ENCODE data around the gene GGA1. TPM values are rescaled to one million over a fixed set of nuclear protein-coding genes. Genes with fewer than 3 reads are reported as not detected.
A peak's percentile ranks its signal among the peaks of the same experiment; 100 is the strongest.

GGA1 gene
- total and polyA plus RNA-seq, 2 of the 4 experiments (the other 2 are of a cell fraction), result 17.2 to 48.5 TPM

DNA sequence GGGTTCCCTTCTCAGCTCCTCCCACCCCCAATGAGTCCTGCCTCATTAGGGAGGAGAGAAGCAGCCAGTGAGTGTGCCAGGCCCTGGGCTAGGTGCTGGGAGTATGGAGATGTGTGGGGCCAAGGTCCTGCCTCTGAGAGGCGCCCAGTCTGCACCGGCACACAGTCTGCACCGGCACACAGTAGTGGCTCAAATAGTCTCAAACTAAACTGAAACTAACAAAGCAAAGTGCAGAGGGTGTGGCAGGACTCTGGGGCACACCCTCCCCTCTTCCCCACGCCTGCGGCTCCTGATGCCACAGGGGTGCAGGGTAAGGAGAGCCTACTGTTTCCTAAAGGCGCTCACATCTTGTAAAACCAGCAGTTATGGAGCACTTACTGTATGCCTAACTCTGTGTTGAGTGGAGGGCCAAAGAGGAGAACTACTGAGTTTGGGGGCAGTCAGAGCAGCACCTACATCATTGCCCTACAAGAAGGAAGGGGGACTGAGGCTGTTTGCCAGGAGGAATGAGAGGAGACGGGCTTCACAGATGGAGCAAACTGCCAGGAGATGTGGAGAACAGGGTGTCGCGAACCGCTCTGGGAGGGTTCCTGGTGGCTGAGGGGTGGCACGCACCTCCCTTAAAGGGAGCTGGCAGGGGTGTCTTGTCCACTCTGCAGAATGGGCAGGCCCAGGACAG, 29.9 kb downstream of the GGA1 start:
- no peak for TF ChIP-seq SMC3 (IDR thresholded peaks at IDR 0.05; ENCODE audit: low read depth, low read length)
- no peak for TF ChIP-seq FOS (IDR thresholded peaks at IDR 0.05; ENCODE audit: low read depth, low read length)
- no peak for TF ChIP-seq RCOR1 (IDR thresholded peaks at IDR 0.05; ENCODE audit: insufficient replicate concordance, low read length)
- TF ChIP-seq BHLHE40 (IDR thresholded peaks at IDR 0.05; ENCODE audit: low read depth, low read length), result no peak
- TF ChIP-seq POLR2A (IDR thresholded peaks at IDR 0.05; ENCODE audit: low read depth, low read length), result no peak
- TF ChIP-seq, protein P1, sequence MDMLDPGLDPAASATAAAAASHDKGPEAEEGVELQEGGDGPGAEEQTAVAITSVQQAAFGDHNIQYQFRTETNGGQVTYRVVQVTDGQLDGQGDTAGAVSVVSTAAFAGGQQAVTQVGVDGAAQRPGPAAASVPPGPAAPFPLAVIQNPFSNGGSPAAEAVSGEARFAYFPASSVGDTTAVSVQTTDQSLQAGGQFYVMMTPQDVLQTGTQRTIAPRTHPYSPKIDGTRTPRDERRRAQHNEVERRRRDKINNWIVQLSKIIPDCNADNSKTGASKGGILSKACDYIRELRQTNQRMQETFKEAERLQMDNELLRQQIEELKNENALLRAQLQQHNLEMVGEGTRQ (IDR thresholded peaks at IDR 0.05; ENCODE audit: low read depth, low read length), result no peak
- TF ChIP-seq RAD21 (IDR thresholded peaks at IDR 0.05; ENCODE audit: low read length), result no peak
- no peak for TF ChIP-seq RFX5 (IDR thresholded peaks at IDR 0.05; ENCODE audit: low read depth, low read length)
- no peak for TF ChIP-seq CHD1 (IDR thresholded peaks at IDR 0.05; ENCODE audit: low read depth, low read length)
- TF ChIP-seq, protein P2, sequence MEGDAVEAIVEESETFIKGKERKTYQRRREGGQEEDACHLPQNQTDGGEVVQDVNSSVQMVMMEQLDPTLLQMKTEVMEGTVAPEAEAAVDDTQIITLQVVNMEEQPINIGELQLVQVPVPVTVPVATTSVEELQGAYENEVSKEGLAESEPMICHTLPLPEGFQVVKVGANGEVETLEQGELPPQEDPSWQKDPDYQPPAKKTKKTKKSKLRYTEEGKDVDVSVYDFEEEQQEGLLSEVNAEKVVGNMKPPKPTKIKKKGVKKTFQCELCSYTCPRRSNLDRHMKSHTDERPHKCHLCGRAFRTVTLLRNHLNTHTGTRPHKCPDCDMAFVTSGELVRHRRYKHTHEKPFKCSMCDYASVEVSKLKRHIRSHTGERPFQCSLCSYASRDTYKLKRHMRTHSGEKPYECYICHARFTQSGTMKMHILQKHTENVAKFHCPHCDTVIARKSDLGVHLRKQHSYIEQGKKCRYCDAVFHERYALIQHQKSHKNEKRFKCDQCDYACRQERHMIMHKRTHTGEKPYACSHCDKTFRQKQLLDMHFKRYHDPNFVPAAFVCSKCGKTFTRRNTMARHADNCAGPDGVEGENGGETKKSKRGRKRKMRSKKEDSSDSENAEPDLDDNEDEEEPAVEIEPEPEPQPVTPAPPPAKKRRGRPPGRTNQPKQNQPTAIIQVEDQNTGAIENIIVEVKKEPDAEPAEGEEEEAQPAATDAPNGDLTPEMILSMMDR (conservative IDR thresholded peaks at IDR 0.05; ENCODE audit: low read depth, low read length), result no peak
- TF ChIP-seq MAFK (IDR thresholded peaks at IDR 0.05; ENCODE audit: low read depth, low read length), result no peak
- TF ChIP-seq, protein P3, sequence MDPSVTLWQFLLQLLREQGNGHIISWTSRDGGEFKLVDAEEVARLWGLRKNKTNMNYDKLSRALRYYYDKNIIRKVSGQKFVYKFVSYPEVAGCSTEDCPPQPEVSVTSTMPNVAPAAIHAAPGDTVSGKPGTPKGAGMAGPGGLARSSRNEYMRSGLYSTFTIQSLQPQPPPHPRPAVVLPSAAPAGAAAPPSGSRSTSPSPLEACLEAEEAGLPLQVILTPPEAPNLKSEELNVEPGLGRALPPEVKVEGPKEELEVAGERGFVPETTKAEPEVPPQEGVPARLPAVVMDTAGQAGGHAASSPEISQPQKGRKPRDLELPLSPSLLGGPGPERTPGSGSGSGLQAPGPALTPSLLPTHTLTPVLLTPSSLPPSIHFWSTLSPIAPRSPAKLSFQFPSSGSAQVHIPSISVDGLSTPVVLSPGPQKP (IDR thresholded peaks at IDR 0.05; ENCODE audit: borderline replicate concordance, low read depth, low read length), result no peak
- TF ChIP-seq MAZ (IDR thresholded peaks at IDR 0.05; ENCODE audit: borderline replicate concordance, low read depth, low read length), result no peak
- Histone ChIP-seq H4K8ac (ENCODE audit: low read depth in 2 of 2, low read length in 2 of 2) (peak overlapping the region; percentile 54 to 57; a peak in 2 of 4 replicates), H3K9ac (ENCODE audit: low read depth, low read length) (peak overlapping the region; percentile 46; the same call in 1 of the 2 replicates), H3K9me1 (ENCODE audit: insufficient read depth, low read length) (peaks cover 11% of the 10 kb centered on the region), H3K27ac (ENCODE audit: insufficient read depth, low read length) (no peak overlapping the region), H3K79me1 (ENCODE audit: low read depth in 1 of 2, low read length in 2 of 2) (peaks cover 0 to 75% of the 10 kb centered on the region in 2 experiments; a peak in 3 of 4 replicates), H3K56ac (ENCODE audit: extremely low read depth, insufficient read depth, low read length) (no peak overlapping the region), H2BK15ac (ENCODE audit: low read depth, low read length) (no peak overlapping the region), H2AK9ac (replicated peaks; ENCODE audit: low read depth, low read length, poor library complexity) (peak overlapping the region; percentile 90), H3K23ac (ENCODE audit: low read depth, low read length) (peak overlapping the region; percentile 64), H3K14ac (replicated peaks; ENCODE audit: low read depth, low read length) (peak overlapping the region; percentile 68), H2BK5ac (ENCODE audit: low read depth, low read length, poor library complexity, severe bottlenecking) (no peak overlapping the region), H4K20me1 (ENCODE audit: insufficient read depth, low read length) (peaks cover 6% of the 10 kb centered on the region), H4K91ac (ENCODE audit: insufficient read depth, low read depth, low read length) (peak overlapping the region; percentile 39; the same call in 1 of the 2 replicates), H2AK5ac (ENCODE audit: low read depth, low read length) (peak overlapping the region; percentile 71), H3K4me3 (ENCODE audit: insufficient read depth, low read depth, low read length) (no peak overlapping the region; the same call in 1 of the 2 replicates), H3K36me3 (ENCODE audit: control insufficient read depth, insufficient read depth, low read length) (peaks cover 8% of the 10 kb centered on the region; the same call in 1 of the 2 replicates), H2AFZ (replicated peaks; ENCODE audit: low read length, poor library complexity) (peak overlapping the region; percentile 81), H3K18ac (ENCODE audit: low read depth, low read length) (no peak overlapping the region), H3K4me2 (ENCODE audit: low read depth, low read length) (peak overlapping the region; percentile 62; the same call in 1 of the 2 replicates), H4K5ac (ENCODE audit: low read depth, low read length) (no peak overlapping the region), H3K27me3 (ENCODE audit: control insufficient read depth, insufficient read depth, low read length) (no peaks in the 10 kb centered on the region), H3K9me3 (ENCODE audit: control insufficient read depth, insufficient read depth, low read length) (no peaks in the 10 kb centered on the region), H3K4me1 (ENCODE audit: control insufficient read depth, insufficient read depth, low read length) (peaks cover 42% of the 10 kb centered on the region), H2BK20ac (ENCODE audit: low read depth, low read length) (no peak overlapping the region; the same call in 1 of the 2 replicates), H2BK120ac (ENCODE audit: low read depth, low read length) (peak overlapping the region; percentile 19; the same call in 1 of the 2 replicates), H3K4ac (ENCODE audit: low read depth, low read length) (peak overlapping the region; percentile 51; the same call in 1 of the 2 replicates)
- WGBS, 2 experiments (ENCODE audit: extremely low coverage in 2 of 2, insufficient read length in 1 of 2), result 38% methylated on average over 1 of the region's 11 CpGs; no CpG with 5 or more reads in 1 of the 2 experiments
- in situ Hi-C loops (cut with MboI; ENCODE audit: low sequenced_read_pairs), result no loop called here
- DNase-seq, result no peak
- BruUV-seq (replicated peaks), result no TSS peak
- dilution Hi-C loops (cut with HindIII; ENCODE audit: low sequenced_read_pairs, unreplicated experiment), result no loop called here
- POLR2A ChIA-PET (ENCODE audit: unreplicated experiment), result interaction anchor here (0.7 kb wide), 1 partner anchor 37 kb away, joined by 4 read pairs; the partner anchor contains the start of gene LGALS1
- ATAC-seq (ENCODE audit: low read depth), result no peak
- CTCF ChIA-PET, result no interaction called here
- intact Hi-C loops (cut with micrococcal nuclease), result no loop called here

Data from IMR-90 (cell line).